Amygdala (tissue), 56 donors: ENCODE data around the gene CCDC40.

Experiments
- DNase-seq, 56 donors: peaks; one replicate each; lab custom pipeline; 2025; lab: John Stamatoyannopoulos, UW

The CCDC40 gene

GRCh38 chr17:80012765-80013741, 23.4 kb upstream of the CCDC40 start:
- DNase-seq = no peak

GRCh38 chr17:80017226-80018010, 19.0 kb upstream of the CCDC40 start:
- DNase-seq = no peak

- DNase-seq = no peak
Observed at GRCh38 chr17:80018917-80019651, 17.4 kb upstream of the CCDC40 start.

- DNase-seq = no peak
Observed at GRCh38 chr17:80021600-80021999, 14.8 kb upstream of the CCDC40 start.

DNA sequence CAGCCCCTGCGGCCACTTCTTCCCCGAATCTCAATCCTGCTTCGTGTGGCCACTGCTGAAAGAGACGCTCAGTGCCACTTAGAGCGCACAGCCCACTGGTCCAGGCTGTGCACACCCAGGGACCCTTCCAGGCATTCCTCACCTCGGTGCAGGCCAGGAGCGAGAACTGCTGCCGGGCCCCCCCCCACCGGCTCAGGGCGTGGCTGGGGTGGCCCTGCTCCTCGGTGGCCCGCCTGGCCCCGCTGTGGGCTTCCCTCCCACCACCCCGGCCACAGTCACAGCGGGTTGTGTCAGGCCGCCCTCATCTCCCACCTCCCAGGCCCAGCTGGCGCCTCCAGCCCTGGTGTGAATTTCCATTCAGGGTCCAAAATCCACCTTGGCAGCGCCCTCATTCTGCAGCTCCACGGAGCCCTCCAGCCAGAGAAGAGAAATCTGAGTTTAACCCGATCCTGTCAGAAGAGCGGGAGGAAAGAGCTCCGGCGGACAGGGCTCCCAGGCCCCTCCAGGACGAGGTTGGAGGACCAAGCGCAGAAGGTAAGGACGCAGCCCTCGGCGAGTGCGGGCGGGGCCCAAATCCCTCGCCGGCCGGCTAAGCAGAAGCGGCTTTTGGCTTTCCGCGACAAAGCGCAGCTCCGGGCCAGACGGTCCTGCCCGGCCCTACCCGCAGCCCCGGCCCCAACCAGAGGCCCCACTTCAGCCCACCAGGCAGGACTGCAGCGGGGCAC, 12.8 kb upstream of the CCDC40 start:
- peak in 1 of 56 donors; percentile 14 for DNase-seq

GRCh38 chr17:80024206-80024972, 12.1 kb upstream of the CCDC40 start:
- DNase-seq = no peak

GRCh38 chr17:80025140-80025539, 11.3 kb upstream of the CCDC40 start:
- no peak for DNase-seq

- DNase-seq = no peak
Observed at GRCh38 chr17:80025796-80026195, 10.6 kb upstream of the CCDC40 start.

DNA sequence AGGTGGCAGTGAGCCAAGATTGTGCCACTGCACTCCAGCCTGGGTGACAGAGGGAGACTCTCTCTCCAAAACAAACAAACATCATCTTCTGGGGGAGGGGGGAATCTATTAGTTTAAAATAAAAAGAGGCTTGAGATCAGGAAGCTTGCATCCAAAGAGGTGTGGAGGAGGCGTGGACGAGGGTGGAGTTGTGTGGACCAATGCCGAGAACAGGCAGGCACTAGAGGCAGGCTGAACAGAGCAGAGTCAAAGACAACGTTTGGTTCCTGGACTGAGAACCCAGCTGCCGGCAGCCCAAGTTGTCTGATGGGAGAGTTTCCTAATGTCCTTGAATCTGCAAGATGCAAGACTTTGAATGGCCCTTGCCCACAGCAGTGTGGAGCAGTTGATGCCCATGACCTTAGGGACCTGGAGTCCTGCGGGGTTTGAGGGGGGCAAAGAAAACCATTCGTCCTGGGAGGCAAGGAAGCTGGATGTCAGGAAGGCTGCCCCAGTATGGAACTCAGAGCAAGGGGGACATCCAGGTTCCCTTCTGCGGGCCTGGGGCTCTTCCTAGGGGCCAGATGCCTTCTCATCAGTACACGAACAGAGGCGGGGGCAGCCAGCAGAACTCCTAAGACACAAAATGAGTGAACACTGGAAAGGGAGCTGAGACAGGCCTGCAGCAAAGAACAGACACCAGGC, 9.9 kb upstream of the CCDC40 start:
- no peak for DNase-seq

- no peak for DNase-seq
Observed at GRCh38 chr17:80027043-80027435, 9.4 kb upstream of the CCDC40 start.

GRCh38 chr17:80028030-80028429, 8.4 kb upstream of the CCDC40 start:
- peak in 3 of 56 donors; percentile 4 to 10 (median 10) for DNase-seq

- peak in 7 of 56 donors; percentile 3 to 37 (median 12) for DNase-seq
Observed at GRCh38 chr17:80029258-80029974, 7.0 kb upstream of the CCDC40 start.

DNA sequence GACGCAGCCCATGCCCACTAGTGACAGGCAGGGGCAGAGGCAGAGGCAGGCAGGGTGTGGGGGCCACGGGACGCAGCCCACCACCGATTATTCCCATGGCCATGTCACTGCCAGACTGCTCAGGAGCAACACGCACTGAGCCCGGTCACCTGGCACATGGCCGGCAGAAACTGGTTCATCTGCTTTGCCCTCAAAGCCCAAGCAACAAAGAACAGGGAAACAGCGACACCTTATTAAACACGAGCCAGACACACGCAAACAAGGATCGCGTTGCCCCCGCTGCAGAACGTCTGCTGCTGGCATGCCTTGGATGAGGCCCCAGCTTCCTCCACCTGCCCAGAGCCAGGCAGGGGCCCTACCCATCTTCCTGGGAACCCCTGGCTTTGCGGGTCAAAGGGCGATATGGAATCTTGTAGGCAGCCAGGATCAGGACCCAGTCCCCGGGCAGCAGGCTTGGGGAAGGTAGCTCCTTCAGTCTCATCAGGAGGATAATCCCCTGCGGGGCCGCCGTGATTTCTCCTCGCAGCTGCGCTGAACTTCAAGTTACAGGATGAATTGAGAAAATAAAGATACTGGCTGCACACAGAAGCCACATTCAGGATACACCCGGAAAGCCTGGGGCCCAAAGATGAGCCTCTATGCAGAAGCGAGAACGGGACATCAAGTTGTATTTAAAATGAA, 5.6 kb upstream of the CCDC40 start:
- no peak for DNase-seq

DNA sequence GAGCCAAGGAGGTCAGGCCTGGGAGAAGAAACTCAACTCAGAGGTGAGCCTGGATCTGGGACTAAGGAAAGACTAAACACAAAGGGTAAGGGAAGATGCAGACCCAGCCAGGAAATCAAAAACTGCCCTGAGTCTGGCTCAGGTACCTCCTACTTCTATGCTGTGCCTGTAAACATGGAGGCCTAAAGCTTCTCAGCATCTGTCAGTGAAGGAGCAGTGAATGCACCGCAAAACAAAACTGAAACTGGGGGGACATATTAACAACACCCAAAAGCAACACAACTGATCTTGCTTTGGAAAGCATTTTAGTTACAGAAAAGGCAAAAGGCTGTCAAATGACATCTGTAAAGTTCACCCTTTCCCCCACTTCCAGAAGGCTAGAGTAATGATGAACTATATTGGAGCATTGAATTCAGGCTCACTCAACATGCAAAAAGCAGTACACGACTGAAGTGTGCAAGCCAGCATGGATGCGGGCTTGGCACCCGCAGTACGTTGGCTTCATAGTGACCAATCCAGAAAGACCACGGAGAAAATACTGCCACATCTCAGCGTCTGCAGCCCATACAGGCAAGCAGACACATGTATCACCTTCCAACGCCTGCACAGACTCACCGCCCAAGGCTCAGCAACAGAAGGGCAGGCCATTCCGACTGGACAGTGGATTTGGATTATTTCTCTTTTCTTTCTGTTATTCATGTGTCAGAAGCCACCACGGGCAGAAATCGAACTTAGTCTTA, 4.6 kb upstream of the CCDC40 start:
- no peak for DNase-seq

DNA sequence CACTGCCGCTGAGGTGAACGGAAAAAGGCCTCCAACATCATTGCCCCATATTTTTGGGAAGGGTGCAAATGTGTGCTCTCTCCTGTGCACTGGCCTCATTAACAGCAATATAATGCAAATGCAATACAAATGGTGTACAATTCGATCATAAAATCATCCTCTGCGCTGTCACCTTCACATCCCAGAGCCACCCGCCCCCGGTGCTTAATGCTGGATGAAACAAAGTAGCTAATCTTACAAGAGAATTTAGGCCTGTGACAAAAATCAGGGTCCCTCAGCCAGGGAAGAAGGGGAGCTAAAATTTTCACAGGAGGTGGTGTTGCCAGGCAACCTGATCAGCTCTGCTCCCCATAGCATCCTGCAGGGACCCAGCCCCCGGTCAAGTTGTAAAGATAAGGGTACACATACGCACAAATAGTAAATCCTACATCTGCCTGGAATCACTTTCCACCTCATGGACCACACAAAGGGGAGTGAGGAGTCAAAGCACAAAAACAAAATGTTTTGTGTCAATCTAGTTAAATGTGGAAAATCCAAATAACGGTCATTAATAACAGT, 3.7 kb upstream of the CCDC40 start:
- no peak for DNase-seq

DNA sequence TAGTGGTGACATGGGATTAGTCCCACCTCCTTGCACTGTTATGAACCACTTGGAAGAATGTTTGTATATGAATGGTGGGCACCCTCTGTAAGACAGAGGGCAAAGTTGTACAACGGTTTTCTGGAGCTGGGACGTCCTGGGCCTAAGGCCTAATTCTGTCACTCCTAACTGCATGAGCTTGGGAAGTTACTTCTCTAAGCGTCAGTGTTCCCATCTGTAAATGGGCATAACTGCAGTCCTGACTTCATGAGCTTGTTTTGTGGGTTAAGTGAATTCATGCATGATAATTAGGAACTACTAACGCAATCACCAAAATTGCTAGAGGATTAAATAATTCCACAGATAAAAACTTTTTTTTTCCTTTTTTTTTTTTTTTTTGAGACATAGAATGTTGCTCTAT, 2.6 kb upstream of the CCDC40 start:
- no peak for DNase-seq
